Progenitor cell of endocrine pancreas (in vitro differentiated cells): ENCODE data around the gene ABCC10. TPM values are rescaled to one million over a fixed set of nuclear protein-coding genes. Genes with fewer than 3 reads are reported as not detected.
"Not testable (repeated sequence)": the region's sequence is repeated elsewhere in the genome, so short reads cannot be mapped to it uniquely, and the experiment has no call there.

Experiments used
- DNase-seq: peaks from one replicate; pipeline ENCODE4 v3.0.0; 2021; ENCODE audit warnings: low spot score; ENCODE audit not compliant: unreplicated experiment
- H3K27ac Mint-ChIP-seq: 2 replicates; pipeline ENCODE4 v1.8.0; 2021; ENCODE audit warnings: mild to moderate bottlenecking, moderate library complexity, mixed read lengths
- H3K27me3 Mint-ChIP-seq: 2 replicates; pipeline ENCODE4 v1.8.0; 2021; ENCODE audit warnings: mixed read lengths
- H3K36me3 Mint-ChIP-seq: 2 replicates; pipeline ENCODE4 v1.8.0; 2022; ENCODE audit warnings: mixed read lengths; ENCODE audit not compliant: insufficient read depth
- H3K4me1 Mint-ChIP-seq: 2 replicates; pipeline ENCODE4 v1.8.0; 2021; ENCODE audit warnings: low read depth, mixed read lengths
- H3K4me3 Mint-ChIP-seq: 2 replicates; pipeline ENCODE4 v1.8.0; 2021; ENCODE audit warnings: low read depth, mild to moderate bottlenecking, moderate library complexity, mixed read lengths
- H3K9me3 Mint-ChIP-seq: 2 replicates; pipeline ENCODE4 v1.8.0; 2021; ENCODE audit warnings: low read depth, mixed read lengths
- total RNA-seq: library from RNA; stranded (reverse); gene quantifications from 2 replicates; pipeline ENCODE4 v1.2.1, GENCODE V29; 2021
- TF ChIP-seq, protein P1 (sequence below): fragments of 200-600 bp; sonication (generic); IDR thresholded peaks from one replicate; pipeline ENCODE4 v1.5.0; 2021; ENCODE audit warnings: antibody characterized with exemption, mild to moderate bottlenecking; ENCODE audit not compliant: unreplicated experiment

ABCC10 gene
- total RNA-seq, 1 donor from 2014 or later = 68.8 TPM

DNA sequence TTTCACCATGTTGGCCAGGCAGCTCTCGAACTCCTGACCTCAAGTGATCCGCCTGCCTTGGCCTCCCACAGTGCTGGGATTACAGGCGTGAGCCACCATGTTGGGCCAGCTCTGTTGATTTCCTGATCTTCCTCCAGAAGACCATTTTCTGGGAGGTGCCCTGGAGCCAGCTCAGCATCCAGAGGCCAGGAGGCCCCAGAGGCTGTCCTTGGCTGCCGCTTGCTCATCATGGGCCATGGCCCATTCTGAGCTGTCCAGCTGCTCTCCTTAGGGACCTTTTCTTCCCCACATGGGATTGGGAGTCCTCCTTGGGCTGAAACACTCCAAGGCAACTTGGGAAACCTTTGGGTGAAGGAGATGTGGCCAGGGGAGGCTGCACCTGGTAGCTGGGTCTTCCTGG lies 67.4 kb downstream of the ABCC10 start:
- peaks cover 3% of the 10 kb centered on the region for H3K4me1 Mint-ChIP-seq
- H3K36me3 Mint-ChIP-seq = peaks cover 5% of the 10 kb centered on the region
- TF ChIP-seq, protein P1, sequence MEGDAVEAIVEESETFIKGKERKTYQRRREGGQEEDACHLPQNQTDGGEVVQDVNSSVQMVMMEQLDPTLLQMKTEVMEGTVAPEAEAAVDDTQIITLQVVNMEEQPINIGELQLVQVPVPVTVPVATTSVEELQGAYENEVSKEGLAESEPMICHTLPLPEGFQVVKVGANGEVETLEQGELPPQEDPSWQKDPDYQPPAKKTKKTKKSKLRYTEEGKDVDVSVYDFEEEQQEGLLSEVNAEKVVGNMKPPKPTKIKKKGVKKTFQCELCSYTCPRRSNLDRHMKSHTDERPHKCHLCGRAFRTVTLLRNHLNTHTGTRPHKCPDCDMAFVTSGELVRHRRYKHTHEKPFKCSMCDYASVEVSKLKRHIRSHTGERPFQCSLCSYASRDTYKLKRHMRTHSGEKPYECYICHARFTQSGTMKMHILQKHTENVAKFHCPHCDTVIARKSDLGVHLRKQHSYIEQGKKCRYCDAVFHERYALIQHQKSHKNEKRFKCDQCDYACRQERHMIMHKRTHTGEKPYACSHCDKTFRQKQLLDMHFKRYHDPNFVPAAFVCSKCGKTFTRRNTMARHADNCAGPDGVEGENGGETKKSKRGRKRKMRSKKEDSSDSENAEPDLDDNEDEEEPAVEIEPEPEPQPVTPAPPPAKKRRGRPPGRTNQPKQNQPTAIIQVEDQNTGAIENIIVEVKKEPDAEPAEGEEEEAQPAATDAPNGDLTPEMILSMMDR = no peak
- H3K4me3 Mint-ChIP-seq = no peak overlapping the region
- H3K27me3 Mint-ChIP-seq = no peaks in the 10 kb centered on the region
- no peaks in the 10 kb centered on the region for H3K9me3 Mint-ChIP-seq
- DNase-seq = no peak
- H3K27ac Mint-ChIP-seq = no peak overlapping the region

DNA sequence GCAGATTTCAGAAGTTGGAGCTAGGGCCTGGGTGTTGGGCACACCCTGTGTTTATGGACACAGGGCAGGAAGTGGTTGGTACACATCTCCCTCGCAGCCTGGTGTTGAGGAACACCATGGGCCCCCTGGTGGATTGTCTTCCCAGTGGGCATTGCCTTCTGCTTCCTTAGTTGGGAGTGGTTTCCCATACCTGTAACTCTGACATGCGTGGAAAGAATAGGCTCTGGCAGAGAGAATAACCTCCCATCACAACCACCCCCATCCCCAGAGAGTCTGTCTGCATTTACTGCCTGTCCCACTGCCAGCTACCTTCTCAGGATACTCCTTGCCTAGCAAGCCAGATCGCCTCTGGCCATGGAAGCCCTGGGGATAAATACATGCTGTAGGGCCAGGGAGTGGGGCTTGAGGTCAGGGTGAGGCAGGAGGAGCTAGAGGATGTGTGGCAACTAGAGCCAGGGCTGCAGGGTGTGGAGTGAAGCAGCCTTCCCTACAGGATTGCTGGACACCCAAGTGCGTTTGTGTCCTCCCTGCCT lies 68.1 kb downstream of the ABCC10 start:
- DNase-seq = no peak
- Mint-ChIP-seq H3K4me1 (peaks cover 3% of the 10 kb centered on the region), H3K36me3 (peaks cover 4% of the 10 kb centered on the region), H3K27me3 (no peaks in the 10 kb centered on the region), H3K27ac (peak overlapping the region; percentile 74), H3K9me3 (no peaks in the 10 kb centered on the region), H3K4me3 (no peak overlapping the region)
- TF ChIP-seq, protein P1 = peak; percentile 13

DNA sequence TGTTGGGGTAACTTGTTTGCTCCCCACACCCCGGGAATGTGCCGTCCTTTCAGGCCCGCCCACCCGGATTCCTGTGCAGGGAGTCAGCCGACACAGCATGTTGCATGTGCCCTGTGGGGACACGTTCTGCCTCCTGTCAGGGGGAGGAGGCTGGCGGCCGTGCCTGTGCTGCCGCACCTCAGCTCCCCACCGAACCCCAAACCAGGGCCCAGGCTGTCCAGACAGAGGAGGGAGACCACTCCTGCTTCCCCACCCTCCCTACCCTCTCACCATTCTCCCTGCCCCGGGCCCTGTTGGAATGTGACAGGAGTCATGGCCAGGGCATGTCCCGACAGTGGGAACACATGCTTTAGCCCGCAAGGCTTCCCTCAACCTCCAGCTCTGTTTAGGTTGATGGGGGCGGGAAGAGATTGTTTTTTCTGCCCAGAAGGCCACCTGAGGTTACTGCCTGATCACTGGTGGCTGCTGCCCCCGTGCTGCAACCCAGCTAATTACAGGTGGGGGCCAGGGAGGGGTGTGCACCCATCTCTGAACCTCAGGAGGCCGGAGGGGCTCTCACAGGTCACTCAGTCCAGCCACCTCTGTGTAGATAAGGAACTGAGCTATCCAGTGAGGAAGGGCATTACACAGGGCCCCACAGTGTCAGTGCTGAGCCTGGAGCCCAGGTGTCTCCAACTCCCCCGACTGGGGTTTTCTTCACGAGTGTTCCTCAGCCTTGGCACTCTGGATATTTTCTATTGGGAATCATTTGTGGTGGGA lies 69.2 kb downstream of the ABCC10 start:
- Mint-ChIP-seq H3K27me3 (no peaks in the 10 kb centered on the region), H3K4me3 (no peak overlapping the region), H3K36me3 (peaks cover 7% of the 10 kb centered on the region), H3K4me1 (peaks cover 3% of the 10 kb centered on the region), H3K9me3 (no peaks in the 10 kb centered on the region), H3K27ac (no peak overlapping the region)
- TF ChIP-seq, protein P1 = peak; percentile 47
- DNase-seq = no peak

DNA sequence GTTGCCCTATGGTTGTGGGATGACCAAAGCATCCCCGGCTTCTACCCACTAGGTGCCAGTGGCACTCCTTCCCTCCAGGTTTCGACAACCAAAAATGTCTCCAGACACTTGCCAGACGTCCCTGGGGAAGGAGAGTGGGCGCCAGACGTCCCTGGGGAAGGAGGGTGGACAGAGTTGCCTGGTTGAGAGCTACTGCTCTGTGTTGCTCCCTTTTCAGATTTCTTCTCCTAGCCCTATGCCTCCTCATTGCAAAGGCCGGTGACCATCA lies 69.7 kb downstream of the ABCC10 start:
- H3K9me3 Mint-ChIP-seq = no peaks in the 10 kb centered on the region
- H3K36me3 Mint-ChIP-seq = peaks cover 7% of the 10 kb centered on the region
- no peak for DNase-seq
- H3K27me3 Mint-ChIP-seq = no peaks in the 10 kb centered on the region
- H3K4me1 Mint-ChIP-seq = peaks cover 3% of the 10 kb centered on the region
- H3K4me3 Mint-ChIP-seq = no peak overlapping the region
- TF ChIP-seq, protein P1 = no peak
- H3K27ac Mint-ChIP-seq = no peak overlapping the region

DNA sequence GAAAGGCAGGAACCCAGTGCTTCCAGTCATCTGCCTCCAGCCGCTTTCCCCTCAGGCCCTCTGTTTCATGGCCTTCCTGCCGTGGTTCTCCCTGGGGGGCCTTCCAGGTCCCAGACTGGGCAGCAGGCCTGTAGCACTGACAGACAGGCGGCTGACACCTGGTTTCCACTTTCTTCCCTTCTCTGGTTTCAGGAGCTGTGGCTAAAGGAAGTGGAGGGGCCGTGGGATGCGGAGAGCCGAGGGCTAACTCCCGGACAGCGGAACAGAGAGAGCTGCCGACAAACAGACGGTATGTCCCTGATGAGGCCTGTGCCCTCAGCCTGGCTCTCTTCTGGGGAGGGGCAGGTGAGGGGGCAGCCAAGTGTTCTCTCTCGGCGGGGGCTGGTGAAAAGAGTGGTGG lies 70.3 kb downstream of the ABCC10 start:
- H3K9me3 Mint-ChIP-seq = no peaks in the 10 kb centered on the region
- TF ChIP-seq, protein P1 = no peak
- no peak overlapping the region for H3K27ac Mint-ChIP-seq
- H3K4me1 Mint-ChIP-seq = peaks cover 3% of the 10 kb centered on the region
- H3K4me3 Mint-ChIP-seq = no peak overlapping the region
- peaks cover 7% of the 10 kb centered on the region for H3K36me3 Mint-ChIP-seq
- DNase-seq = no peak
- no peaks in the 10 kb centered on the region for H3K27me3 Mint-ChIP-seq

DNA sequence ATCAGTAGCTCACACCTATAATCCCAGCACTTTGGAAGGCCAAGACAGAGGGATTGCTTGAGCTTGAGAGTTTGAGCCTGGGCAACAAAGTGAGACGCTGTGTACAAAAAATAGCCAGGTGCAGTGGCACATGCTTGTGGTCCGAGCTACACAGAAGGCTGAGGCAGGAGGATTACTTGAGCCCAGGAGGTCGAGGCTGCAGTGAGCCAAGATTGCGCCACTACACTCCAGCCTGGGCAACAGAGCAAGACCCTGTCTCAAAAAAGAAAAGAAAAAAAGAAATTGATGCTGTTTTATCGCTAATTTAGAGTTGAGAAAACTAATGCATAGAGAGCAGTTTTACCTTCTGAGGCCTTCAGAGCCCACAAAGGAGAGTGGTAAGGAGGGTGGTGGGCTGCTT lies 71.0 kb downstream of the ABCC10 start:
- not testable (repeated sequence) for H3K27ac Mint-ChIP-seq, H3K4me3 Mint-ChIP-seq, DNase-seq, H3K4me1 Mint-ChIP-seq, H3K9me3 Mint-ChIP-seq, H3K36me3 Mint-ChIP-seq, H3K27me3 Mint-ChIP-seq
